GM23338 (cell line): ENCODE measurements around the gene LRIT3.

Source experiments
- CTCF ChIP-seq, 2 experiments: fragments of 200-600 bp in 1 of 2; sonication (generic) in 1 of 2; conservative IDR thresholded peaks; 2 replicates each; pipeline versions ENCODE4 v1.5.1 to v1.6.1; 2016 to 2017; ENCODE audit warnings: antibody characterized with exemption in 2 of 2, low read depth in 2 of 2, mild to moderate bottlenecking in 2 of 2, moderate library complexity in 1 of 2
- EZH2 ChIP-seq: fragments of 200-600 bp; sonication (generic); IDR thresholded peaks from one replicate; pipeline ENCODE4 v1.8.0; 2017; ENCODE audit warnings: antibody characterized with exemption, mild to moderate bottlenecking, low read depth; ENCODE audit not compliant: unreplicated experiment
- EZH2phosphoT487 ChIP-seq: fragments of 200-600 bp; sonication (generic); IDR thresholded peaks from one replicate; pipeline ENCODE4 v1.8.1; 2018; ENCODE audit warnings: antibody characterized with exemption; ENCODE audit not compliant: unreplicated experiment
- JUNB ChIP-seq: IDR thresholded peaks from one replicate; pipeline ENCODE4 v1.6.1; 2016; ENCODE audit warnings: antibody characterized with exemption; ENCODE audit not compliant: unreplicated experiment
- POLR2AphosphoS5 ChIP-seq: IDR thresholded peaks from 2 replicates; pipeline ENCODE4 v1.6.1; 2016; ENCODE audit warnings: antibody characterized with exemption, low read depth
- ZNF114 ChIP-seq: fragments of 250-450 bp; sonication (Bioruptor Pico); IDR thresholded peaks from 2 replicates; pipeline ENCODE4 v1.5.0; 2020; ENCODE audit warnings: mild to moderate bottlenecking, moderate library complexity
- ZNF331 ChIP-seq: fragments of 250-450 bp; sonication (Bioruptor Pico); IDR thresholded peaks from 2 replicates; pipeline ENCODE4 v1.5.0; 2020; ENCODE audit warnings: low read depth, mild to moderate bottlenecking, moderate library complexity
- ZNF462 ChIP-seq: fragments of 250-450 bp; sonication (Bioruptor Pico); IDR thresholded peaks from 2 replicates; pipeline ENCODE4 v1.5.0; 2020; ENCODE audit warnings: mild to moderate bottlenecking, moderate library complexity
- TF ChIP-seq, protein P1 (sequence below): IDR thresholded peaks from one replicate; pipeline ENCODE4 v1.6.1; 2018; ENCODE audit warnings: antibody characterized with exemption; ENCODE audit not compliant: unreplicated experiment
- TF ChIP-seq, protein P2 (sequence below): IDR thresholded peaks from 2 replicates; pipeline ENCODE4 v1.6.1; 2016; ENCODE audit warnings: antibody characterized with exemption

DNA sequence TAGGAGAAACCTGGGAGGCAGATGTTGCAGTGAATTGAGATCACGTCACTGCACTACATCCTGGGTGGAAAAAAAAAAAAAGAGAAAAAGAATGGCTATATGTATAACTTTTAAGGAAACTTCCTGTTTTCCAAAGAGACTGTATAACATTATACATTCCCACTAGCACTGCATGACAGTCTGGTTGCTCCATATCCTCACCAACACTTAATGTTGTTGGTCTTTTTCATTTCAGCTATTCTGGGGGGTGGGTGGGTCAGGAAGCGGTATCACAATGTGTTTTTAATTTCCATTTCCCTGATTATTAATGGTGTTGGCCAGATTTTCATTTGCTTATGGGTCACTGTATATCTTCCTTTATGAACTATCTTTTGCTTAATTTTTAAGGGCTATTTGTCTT, 13.4 kb downstream of the LRIT3 start:
- TF ChIP-seq EZH2: no peak
- TF ChIP-seq CTCF (conservative IDR thresholded peaks at IDR 0.05; ENCODE audit: low read depth in 2 of 2): no peak
- TF ChIP-seq ZNF462 (CRISPR knock-in tag): no peak
- no peak for TF ChIP-seq ZNF331 (CRISPR knock-in tag)
- no peak for TF ChIP-seq EZH2phosphoT487
- TF ChIP-seq, protein P1, sequence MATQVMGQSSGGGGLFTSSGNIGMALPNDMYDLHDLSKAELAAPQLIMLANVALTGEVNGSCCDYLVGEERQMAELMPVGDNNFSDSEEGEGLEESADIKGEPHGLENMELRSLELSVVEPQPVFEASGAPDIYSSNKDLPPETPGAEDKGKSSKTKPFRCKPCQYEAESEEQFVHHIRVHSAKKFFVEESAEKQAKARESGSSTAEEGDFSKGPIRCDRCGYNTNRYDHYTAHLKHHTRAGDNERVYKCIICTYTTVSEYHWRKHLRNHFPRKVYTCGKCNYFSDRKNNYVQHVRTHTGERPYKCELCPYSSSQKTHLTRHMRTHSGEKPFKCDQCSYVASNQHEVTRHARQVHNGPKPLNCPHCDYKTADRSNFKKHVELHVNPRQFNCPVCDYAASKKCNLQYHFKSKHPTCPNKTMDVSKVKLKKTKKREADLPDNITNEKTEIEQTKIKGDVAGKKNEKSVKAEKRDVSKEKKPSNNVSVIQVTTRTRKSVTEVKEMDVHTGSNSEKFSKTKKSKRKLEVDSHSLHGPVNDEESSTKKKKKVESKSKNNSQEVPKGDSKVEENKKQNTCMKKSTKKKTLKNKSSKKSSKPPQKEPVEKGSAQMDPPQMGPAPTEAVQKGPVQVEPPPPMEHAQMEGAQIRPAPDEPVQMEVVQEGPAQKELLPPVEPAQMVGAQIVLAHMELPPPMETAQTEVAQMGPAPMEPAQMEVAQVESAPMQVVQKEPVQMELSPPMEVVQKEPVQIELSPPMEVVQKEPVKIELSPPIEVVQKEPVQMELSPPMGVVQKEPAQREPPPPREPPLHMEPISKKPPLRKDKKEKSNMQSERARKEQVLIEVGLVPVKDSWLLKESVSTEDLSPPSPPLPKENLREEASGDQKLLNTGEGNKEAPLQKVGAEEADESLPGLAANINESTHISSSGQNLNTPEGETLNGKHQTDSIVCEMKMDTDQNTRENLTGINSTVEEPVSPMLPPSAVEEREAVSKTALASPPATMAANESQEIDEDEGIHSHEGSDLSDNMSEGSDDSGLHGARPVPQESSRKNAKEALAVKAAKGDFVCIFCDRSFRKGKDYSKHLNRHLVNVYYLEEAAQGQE: no peak
- TF ChIP-seq POLR2AphosphoS5: no peak
- TF ChIP-seq, protein P2, sequence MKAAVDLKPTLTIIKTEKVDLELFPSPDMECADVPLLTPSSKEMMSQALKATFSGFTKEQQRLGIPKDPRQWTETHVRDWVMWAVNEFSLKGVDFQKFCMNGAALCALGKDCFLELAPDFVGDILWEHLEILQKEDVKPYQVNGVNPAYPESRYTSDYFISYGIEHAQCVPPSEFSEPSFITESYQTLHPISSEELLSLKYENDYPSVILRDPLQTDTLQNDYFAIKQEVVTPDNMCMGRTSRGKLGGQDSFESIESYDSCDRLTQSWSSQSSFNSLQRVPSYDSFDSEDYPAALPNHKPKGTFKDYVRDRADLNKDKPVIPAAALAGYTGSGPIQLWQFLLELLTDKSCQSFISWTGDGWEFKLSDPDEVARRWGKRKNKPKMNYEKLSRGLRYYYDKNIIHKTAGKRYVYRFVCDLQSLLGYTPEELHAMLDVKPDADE: no peak
- no peak for TF ChIP-seq JUNB
- no peak for TF ChIP-seq ZNF114 (CRISPR knock-in tag)
